MM.1S (cell line): ENCODE data around the gene CTNND1.

ENCODE experiments used
- EZH2 ChIP-seq: fragments of 300-600 bp; sonication (generic); optimal IDR thresholded peaks from 2 replicates; pipeline ENCODE3; 2017; ENCODE audit warnings: low read depth, mild to moderate bottlenecking, antibody characterized with exemption, low read length, mixed read lengths
- EZH2phosphoT487 ChIP-seq: fragments of 300-600 bp; sonication (generic); IDR thresholded peaks from 2 replicates; pipeline ENCODE4 v1.6.1; 2018; ENCODE audit warnings: antibody characterized with exemption, low read length

DNA sequence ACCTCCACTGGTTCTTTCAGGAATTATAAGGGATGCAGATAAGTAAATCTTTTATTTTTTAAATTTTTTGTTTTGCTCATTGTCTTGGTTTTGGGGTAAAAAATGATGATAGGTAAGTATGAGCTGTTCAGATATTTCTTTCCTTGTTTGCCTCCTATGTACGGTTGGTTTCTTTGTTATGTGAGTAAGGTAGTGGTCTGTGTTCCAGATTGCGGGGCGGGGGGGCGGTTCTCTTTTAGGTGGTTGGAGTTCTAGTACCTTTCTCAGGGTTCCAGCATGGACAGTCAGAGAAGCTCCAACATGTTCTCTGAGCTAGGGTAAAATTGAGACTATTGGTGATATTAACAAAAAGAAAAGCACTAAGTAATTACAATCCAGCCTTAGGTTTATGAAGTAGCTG is 2.4 kb downstream of the CTNND1 start:
- TF ChIP-seq EZH2 = no peak
- TF ChIP-seq EZH2phosphoT487 = no peak
